Measurements from ENCODE around the gene USP10. TPM values are rescaled to one million over a fixed set of nuclear protein-coding genes. Genes with fewer than 3 reads are reported as not detected.

The USP10 gene, protein sequence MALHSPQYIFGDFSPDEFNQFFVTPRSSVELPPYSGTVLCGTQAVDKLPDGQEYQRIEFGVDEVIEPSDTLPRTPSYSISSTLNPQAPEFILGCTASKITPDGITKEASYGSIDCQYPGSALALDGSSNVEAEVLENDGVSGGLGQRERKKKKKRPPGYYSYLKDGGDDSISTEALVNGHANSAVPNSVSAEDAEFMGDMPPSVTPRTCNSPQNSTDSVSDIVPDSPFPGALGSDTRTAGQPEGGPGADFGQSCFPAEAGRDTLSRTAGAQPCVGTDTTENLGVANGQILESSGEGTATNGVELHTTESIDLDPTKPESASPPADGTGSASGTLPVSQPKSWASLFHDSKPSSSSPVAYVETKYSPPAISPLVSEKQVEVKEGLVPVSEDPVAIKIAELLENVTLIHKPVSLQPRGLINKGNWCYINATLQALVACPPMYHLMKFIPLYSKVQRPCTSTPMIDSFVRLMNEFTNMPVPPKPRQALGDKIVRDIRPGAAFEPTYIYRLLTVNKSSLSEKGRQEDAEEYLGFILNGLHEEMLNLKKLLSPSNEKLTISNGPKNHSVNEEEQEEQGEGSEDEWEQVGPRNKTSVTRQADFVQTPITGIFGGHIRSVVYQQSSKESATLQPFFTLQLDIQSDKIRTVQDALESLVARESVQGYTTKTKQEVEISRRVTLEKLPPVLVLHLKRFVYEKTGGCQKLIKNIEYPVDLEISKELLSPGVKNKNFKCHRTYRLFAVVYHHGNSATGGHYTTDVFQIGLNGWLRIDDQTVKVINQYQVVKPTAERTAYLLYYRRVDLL
- 79.3 to 86.7 TPM (median 82.4 TPM) in 5 replicates for total RNA-seq (2022; extraction: Qiagen RNA extraction; ENCODE audit: low read depth)

DNA sequence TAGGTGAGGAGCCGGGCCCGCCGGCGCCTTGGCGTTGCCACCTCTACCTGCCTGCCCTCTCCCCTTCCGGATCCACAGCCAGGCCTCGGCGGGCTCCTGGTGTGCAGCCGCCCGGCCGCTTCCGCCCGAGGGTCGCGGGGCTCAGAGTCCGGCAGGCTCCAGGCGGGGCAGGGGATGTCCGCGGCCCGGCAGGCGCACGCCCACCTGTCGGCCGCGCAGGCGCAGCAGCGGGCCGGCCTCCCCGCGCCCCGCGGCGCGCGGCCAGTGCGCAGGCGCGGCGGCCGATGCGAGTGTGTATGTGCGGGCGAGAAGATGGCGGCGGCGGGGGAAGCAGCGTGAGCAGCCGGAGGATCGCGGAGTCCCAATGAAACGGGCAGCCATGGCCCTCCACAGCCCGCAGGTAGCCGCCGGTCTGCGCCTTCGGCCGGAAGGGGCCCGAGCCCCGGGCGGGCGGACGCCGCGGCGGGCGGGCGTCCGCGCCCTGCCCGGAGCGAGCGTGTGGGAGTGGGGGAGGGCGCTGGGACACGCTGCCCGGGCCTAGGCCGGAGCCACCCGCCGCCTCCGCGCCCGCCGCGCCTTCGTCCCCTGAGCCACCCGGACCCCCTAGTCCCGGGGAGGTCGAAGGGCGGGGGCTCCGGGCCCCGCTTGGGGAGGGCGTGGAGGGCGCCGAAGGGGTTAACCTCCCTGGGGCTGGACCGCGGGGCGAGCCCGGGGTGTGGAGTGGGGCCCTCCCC is at the start of gene USP10:
Gene USP10, plus strand, starts transcription at position 289 of the 734 bp plus-strand sequence. Its CDS starts 91 bp downstream, at position 380.

DNA sequence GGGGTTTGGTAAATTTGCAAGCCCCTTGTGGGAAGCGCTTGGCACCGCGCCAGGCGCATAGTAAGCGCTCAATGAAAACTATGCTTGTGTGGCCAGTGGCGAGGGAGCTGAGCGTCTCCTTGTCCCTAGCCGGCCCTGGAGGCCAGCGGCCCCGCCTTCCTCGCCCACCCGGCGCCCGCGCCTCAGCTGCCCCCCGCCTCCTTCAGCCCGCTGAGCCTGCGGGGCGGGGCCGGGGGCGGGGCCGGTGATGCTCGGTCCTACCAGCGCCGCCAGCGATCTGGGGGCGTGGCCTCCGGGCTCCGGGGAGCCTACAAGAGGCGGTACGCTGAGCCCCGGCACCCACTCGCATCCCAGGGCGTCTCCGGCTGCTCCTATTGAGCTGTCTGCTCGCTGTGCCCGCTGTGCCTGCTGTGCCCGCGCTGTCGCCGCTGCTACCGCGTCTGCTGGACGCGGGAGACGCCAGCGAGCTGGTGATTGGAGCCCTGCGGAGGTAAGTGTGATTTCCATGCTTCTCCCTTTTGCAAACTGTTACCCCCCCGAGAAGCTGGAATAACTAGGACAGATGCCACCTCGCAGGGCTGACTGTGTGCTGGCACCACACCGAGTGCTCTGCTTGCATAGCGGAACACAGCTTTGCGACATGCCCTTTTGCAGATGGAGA is 120.0 kb downstream of the USP10 start, which contains the start of gene CRISPLD2:
Gene CRISPLD2, plus strand, starts transcription at position 342 of the 661 bp plus-strand sequence. CDS start 18,511 bp downstream, outside the sequence.

Other genes starting within 250 kb of the USP10 start
- gene MEAK7, start 195.3 kb upstream of the USP10 start, total RNA-seq (2022; extraction: Qiagen RNA extraction; ENCODE audit: low read depth) = 46.2 to 59.6 TPM (median 53.0 TPM) in 5 replicates
- gene COTL1, start 81.9 kb upstream of the USP10 start, total RNA-seq (2022; extraction: Qiagen RNA extraction; ENCODE audit: low read depth) = 468 to 629 TPM (median 585 TPM) in 5 replicates
- gene KLHL36, start 51.5 kb upstream of the USP10 start, total RNA-seq (2022; extraction: Qiagen RNA extraction; ENCODE audit: low read depth) = 17.0 to 25.9 TPM (median 22.9 TPM) in 5 replicates
- 2.7 to 3.8 TPM (median 3.5 TPM) in 5 replicates for gene CRISPLD2, start 120.0 kb downstream of the USP10 start, total RNA-seq (2022; extraction: Qiagen RNA extraction; ENCODE audit: low read depth)